OCI-LY7 (cell line): Measurements from ENCODE around the gene CCDC17. TPM values are rescaled to one million over a fixed set of nuclear protein-coding genes. Genes with fewer than 3 reads are reported as not detected.

Source experiments
- BruUV-seq: library from RNA; stranded (reverse); fragments of 400-500 nt; replicated peaks from 2 replicates; lab custom pipeline; 2021; lab: Mats Ljungman, UMichigan
- CTCF ChIA-PET: fragments of 300-600 bp; sonication (Branson Sonifier 250); formaldehyde crosslinking; loops from one replicate; lab custom pipeline; 2022; ENCODE audit warnings: antibody characterized with exemption; ENCODE audit not compliant: unreplicated experiment; lab: Charles Lee
- POLR2A ChIA-PET: fragments of 300-600 bp; sonication (Branson Sonifier 250); formaldehyde crosslinking; loops from one replicate; lab custom pipeline; 2022; ENCODE audit warnings: antibody characterized with exemption; lab: Charles Lee
- DNase-seq: peaks from one replicate; pipeline ENCODE4 v3.0.0-alpha.2; 2015; ENCODE audit warnings: low spot score
- H2AFZ ChIP-seq: fragments of 200-600 bp; sonication (generic), shearing (Covaris generic); 2 replicates; pipeline ENCODE4 v1.6.1; 2014; ENCODE audit warnings: mild to moderate bottlenecking, antibody characterized with exemption, low read length, moderate library complexity
- H3K27ac ChIP-seq: fragments of 200-600 bp; sonication (generic); 2 replicates; pipeline ENCODE4 v1.5.1; 2014; ENCODE audit warnings: mixed run types, low read depth, mild to moderate bottlenecking, moderate library complexity, low read length, inconsistent platforms; ENCODE audit not compliant: poor library complexity, severe bottlenecking
- H3K36me3 ChIP-seq: fragments of 200-600 bp; sonication (generic); 2 replicates; pipeline ENCODE4 v1.6.1; 2014; ENCODE audit warnings: mild to moderate bottlenecking, antibody characterized with exemption, low read length, moderate library complexity, mixed read lengths; ENCODE audit not compliant: insufficient read depth
- H3K4me1 ChIP-seq: fragments of 200-600 bp; sonication (generic); 2 replicates; pipeline ENCODE4 v1.5.1; 2014; ENCODE audit warnings: mild to moderate bottlenecking, low read length; ENCODE audit not compliant: insufficient read depth, poor library complexity, severe bottlenecking
- H3K4me2 ChIP-seq: fragments of 200-600 bp; sonication (generic); 2 replicates; pipeline ENCODE4 v1.6.1; 2014; ENCODE audit warnings: mild to moderate bottlenecking, low read length
- H3K4me3 ChIP-seq: fragments of 200-600 bp; sonication (generic); 2 replicates; pipeline ENCODE4 v1.5.1; 2014; ENCODE audit warnings: mild to moderate bottlenecking, low read depth, low read length; ENCODE audit not compliant: poor library complexity, severe bottlenecking
- H3K79me2 ChIP-seq: fragments of 200-600 bp; sonication (generic); 2 replicates; pipeline ENCODE4 v1.6.1; 2016; ENCODE audit warnings: low read depth, mild to moderate bottlenecking, low read length, moderate library complexity, mixed read lengths; ENCODE audit not compliant: insufficient read depth
- H3K9me2 ChIP-seq: fragments of 200-600 bp; sonication (generic); 2 replicates; pipeline ENCODE4 v1.6.1; 2016; ENCODE audit warnings: mild to moderate bottlenecking, low read length, mixed read lengths; ENCODE audit not compliant: insufficient read depth
- H3K9me3 ChIP-seq: fragments of 200-600 bp; sonication (generic); 2 replicates; pipeline ENCODE4 v1.6.1; 2014; ENCODE audit warnings: mild to moderate bottlenecking, mixed run types, low read length, mixed read lengths
- H4K20me1 ChIP-seq: fragments of 200-600 bp; sonication (generic); 2 replicates; pipeline ENCODE4 v1.6.1; 2014; ENCODE audit warnings: mild to moderate bottlenecking, antibody characterized with exemption, low read length, moderate library complexity, mixed read lengths; ENCODE audit not compliant: insufficient read depth
- CTCF ChIP-seq: fragments of 200-600 bp; sonication (generic); conservative IDR thresholded peaks from 2 replicates; pipeline ENCODE4 v1.5.1; 2014; ENCODE audit warnings: mild to moderate bottlenecking, antibody characterized with exemption, low read length, moderate library complexity, mixed read lengths
- EZH2phosphoT487 ChIP-seq: fragments of 200-600 bp; sonication (generic); IDR thresholded peaks from 2 replicates; pipeline ENCODE4 v1.6.1; 2018; ENCODE audit warnings: low read depth, borderline replicate concordance, mild to moderate bottlenecking, mixed run types, antibody characterized with exemption, low read length, moderate library complexity, mixed read lengths
- intact Hi-C: fragments of 100-400 bp; cut with micrococcal nuclease; formaldehyde crosslinking; loops from one replicate; pipeline ENCODE4 v1.10.0; 2022; ENCODE audit not compliant: unreplicated experiment
- total RNA-seq, 2 experiments: library from RNA; depleted of rRNA in 1 of 2; stranded (reverse); fragments of >200 nt in 1 of 2; shearing (Covaris generic) in 1 of 2; gene quantifications; 2 replicates each; pipeline ENCODE4 v1.2.3, GENCODE V29; 2014 to 2022

CCDC17 gene
- total RNA-seq, 2 experiments from 2014 or later, result 3.2 to 5.0 TPM

DNA sequence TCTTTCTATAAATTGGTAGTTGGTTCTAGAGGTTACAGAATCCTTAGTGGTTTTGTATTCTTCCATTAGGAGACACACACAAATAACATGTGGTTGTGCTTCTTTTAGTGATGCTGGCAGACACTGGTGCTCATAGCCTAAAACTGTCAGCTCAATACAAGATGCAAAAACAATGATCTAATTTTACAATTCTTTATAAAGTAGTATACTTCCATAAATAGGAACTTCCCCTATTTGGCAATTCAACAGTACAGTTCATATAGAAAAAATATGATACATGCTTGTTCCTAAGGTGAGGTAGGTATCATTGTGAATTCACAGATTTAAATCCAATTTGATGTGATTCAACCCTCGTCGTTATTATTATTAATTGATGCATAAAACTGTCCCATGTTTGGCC is 20.8 kb upstream of the CCDC17 start:
- POLR2A ChIA-PET, result interaction anchor here (0.6 to 2.4 kb wide), 10 partner anchors 11 to 932 kb away, joined by 3 to 7 read pairs (median 4); partner anchors contain the start of gene GPBP1L1
- peak; percentile 65 for DNase-seq
- CTCF ChIA-PET, result interaction anchor here (0.5 kb wide), 1 partner anchor 14 kb away, joined by 3 read pairs; no protein-coding TSS in a partner anchor
- H3K4me3 ChIP-seq, result peak overlapping the region; percentile 29
- TF ChIP-seq EZH2phosphoT487 (no peak), CTCF (no peak)
- peaks cover 16% of the 10 kb centered on the region; the same call in 1 of the 2 replicates for H4K20me1 ChIP-seq
- no peak overlapping the region for H2AFZ ChIP-seq
- intact Hi-C loops, result loop anchor here (2.0 to 10.0 kb wide), 2 partner anchors 198 to 360 kb away; no protein-coding TSS in a partner anchor
- H3K9me2 ChIP-seq, result no peaks in the 10 kb centered on the region
- H3K36me3 ChIP-seq, result peaks cover 86% of the 10 kb centered on the region
- peak overlapping the region; percentile 74 for H3K27ac ChIP-seq
- H3K9me3 ChIP-seq, result no peaks in the 10 kb centered on the region
- peaks cover 36% of the 10 kb centered on the region for H3K4me1 ChIP-seq
- H3K4me2 ChIP-seq, result peak overlapping the region; percentile 66
- no TSS peak for BruUV-seq
- H3K79me2 ChIP-seq, result peaks cover 17% of the 10 kb centered on the region; the same call in 1 of the 2 replicates

GRCh38 chr1:45643978-45644377 is 20.1 kb upstream of the CCDC17 start:
- Histone ChIP-seq H3K79me2 (peaks cover 13% of the 10 kb centered on the region; the same call in 1 of the 2 replicates), H2AFZ (no peak overlapping the region), H3K4me3 (no peak overlapping the region), H3K36me3 (peaks cover 85% of the 10 kb centered on the region), H3K27ac (peak overlapping the region; percentile 74), H4K20me1 (peaks cover 16% of the 10 kb centered on the region; the same call in 1 of the 2 replicates), H3K4me2 (peak overlapping the region; percentile 66), H3K9me2 (no peaks in the 10 kb centered on the region), H3K4me1 (peaks cover 36% of the 10 kb centered on the region), H3K9me3 (no peaks in the 10 kb centered on the region)
- DNase-seq, result peak; percentile 44
- intact Hi-C loops, result loop anchor here (2.0 to 10.0 kb wide), 2 partner anchors 199 to 361 kb away; no protein-coding TSS in a partner anchor
- TF ChIP-seq EZH2phosphoT487, result no peak
- TF ChIP-seq CTCF, result peak; percentile 67
- no TSS peak for BruUV-seq
- CTCF ChIA-PET, result interaction anchor here (0.5 kb wide), 1 partner anchor 14 kb away, joined by 3 read pairs; no protein-coding TSS in a partner anchor
- POLR2A ChIA-PET, result interaction anchor here (0.6 to 2.4 kb wide), 6 partner anchors 10 to 305 kb away, joined by 3 to 7 read pairs (median 4); partner anchors contain the start of gene GPBP1L1

GRCh38 chr1:45643321-45643720 is 19.5 kb upstream of the CCDC17 start:
- H3K4me2 ChIP-seq, result no peak overlapping the region
- DNase-seq, result no peak
- H3K36me3 ChIP-seq, result peaks cover 85% of the 10 kb centered on the region
- peaks cover 13% of the 10 kb centered on the region; the same call in 1 of the 2 replicates for H3K79me2 ChIP-seq
- no peak overlapping the region for H2AFZ ChIP-seq
- CTCF ChIA-PET, result no interaction called here
- POLR2A ChIA-PET, result interaction anchor here (0.7 kb wide), 1 partner anchor 18 kb away, joined by 3 read pairs; no protein-coding TSS in a partner anchor
- no peak overlapping the region for H3K4me3 ChIP-seq
- H4K20me1 ChIP-seq, result peaks cover 16% of the 10 kb centered on the region; the same call in 1 of the 2 replicates
- intact Hi-C loops, result loop anchor here (10.0 kb wide), 1 partner anchor 361 kb away; no protein-coding TSS in a partner anchor
- no peaks in the 10 kb centered on the region for H3K9me3 ChIP-seq
- H3K4me1 ChIP-seq, result peaks cover 36% of the 10 kb centered on the region
- no peak overlapping the region for H3K27ac ChIP-seq
- no peaks in the 10 kb centered on the region for H3K9me2 ChIP-seq
- TF ChIP-seq CTCF, result no peak
- no peak for TF ChIP-seq EZH2phosphoT487
- no TSS peak for BruUV-seq
